HG02571 (cell line): ENCODE data around the gene CCNL2.
A peak's percentile ranks its signal among the peaks of the same experiment; 100 is the strongest.
"Not testable (repeated sequence)": the region's sequence is repeated elsewhere in the genome, so short reads cannot be mapped to it uniquely, and the experiment has no call there.

ENCODE experiments used
- ATAC-seq: cut with Tn5 transposase; IDR thresholded peaks from one replicate; pipeline ENCODE4 v1.9.1; 2021; ENCODE audit warnings: mild to moderate bottlenecking, moderate library complexity; ENCODE audit not compliant: unreplicated experiment

The CCNL2 gene

DNA sequence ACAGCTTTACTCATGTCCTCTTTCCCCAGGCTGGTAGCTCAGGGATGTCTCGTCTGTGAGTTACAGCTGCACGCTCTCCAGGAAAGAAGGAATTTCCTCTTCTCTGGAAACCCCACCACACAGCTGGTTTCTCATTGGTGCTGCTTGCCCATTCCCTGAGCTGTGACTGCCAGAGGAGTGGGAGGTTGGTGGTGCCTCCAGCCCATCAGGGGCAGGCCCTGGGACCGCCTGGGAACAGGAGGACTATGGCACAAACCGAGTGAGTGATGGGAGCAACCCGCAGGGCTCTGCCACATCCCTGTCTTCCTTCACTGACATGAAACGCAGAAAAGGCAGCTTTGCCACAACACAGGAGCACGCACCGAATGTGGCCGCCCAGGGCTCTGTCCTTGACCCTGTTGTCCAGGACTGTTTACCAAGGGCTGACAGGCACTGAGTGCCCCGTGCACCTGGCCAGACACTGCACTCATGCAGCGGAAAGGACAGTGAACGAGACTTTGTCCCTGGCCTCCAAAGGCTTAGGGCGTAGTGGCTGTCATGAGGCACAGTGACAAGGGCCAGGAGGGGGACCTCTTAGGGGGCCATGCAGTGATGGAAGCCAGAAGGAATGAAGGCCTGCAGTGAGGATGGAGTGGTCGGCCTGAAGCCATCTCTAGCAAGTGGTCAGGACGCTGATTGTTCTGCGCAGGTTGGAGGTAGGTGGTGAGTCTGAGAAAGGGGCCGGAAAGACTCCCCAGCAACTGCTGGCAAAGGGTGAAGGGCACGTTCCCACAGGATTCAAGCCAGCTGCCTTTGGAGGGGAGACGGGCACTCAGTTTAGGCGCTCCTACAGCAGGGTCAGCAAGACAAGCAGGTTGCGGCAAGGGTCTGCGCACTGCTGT, 1.7 kb upstream of the CCNL2 start:
- no peak for ATAC-seq

GRCh38 chr1:1399872-1400575, 889 bp upstream of the CCNL2 start:
- peak; percentile 6 for ATAC-seq

DNA sequence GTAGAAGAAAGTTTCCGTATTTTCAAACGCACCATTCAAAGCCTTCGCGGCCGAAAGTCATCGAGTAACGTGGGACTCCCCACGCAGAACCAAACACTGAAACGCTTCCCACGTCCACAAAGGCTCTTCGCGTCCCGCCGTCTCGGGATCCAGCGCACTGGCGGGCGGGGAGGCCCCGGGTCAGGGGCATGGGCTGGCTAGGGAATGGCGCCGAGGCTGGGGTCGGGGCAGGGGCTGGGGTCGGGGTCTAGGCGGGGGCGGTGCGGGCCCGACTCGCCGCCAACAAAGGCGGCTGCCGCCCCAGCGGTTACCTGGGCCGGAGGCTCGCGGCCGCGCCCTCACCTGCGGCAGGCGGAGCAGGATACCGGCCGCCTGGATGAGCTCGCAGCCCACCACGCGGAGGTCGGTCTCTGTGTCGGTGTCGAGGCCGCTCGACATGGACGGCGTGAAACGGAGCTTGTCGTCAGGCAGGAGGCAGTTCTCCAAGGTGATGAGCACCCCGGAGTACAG, 403 bp downstream of the CCNL2 start:
- peak; percentile 3 for ATAC-seq

- no peak for ATAC-seq
Measured at GRCh38 chr1:1397839-1398523, 1.2 kb downstream of the CCNL2 start.

DNA sequence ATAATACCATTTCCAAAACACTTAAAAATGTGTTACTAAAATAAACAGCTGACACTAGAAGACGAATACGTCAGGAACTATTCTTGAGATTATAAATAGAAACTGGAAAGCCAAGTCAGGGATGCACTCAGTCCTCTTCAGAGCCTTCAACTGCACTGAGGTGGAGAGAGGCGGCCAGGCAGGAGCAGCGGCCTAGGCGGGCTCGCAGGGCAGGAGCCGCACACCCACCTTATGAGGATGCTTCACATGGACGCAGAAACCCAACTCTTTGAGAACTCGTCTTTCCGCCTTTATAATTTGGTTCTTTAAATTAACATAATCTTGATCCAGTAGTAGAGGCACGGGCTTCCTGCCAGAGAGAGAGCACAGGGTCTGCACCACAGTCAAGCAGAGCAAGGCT, 4.0 kb downstream of the CCNL2 start:
- ATAC-seq: no peak

DNA sequence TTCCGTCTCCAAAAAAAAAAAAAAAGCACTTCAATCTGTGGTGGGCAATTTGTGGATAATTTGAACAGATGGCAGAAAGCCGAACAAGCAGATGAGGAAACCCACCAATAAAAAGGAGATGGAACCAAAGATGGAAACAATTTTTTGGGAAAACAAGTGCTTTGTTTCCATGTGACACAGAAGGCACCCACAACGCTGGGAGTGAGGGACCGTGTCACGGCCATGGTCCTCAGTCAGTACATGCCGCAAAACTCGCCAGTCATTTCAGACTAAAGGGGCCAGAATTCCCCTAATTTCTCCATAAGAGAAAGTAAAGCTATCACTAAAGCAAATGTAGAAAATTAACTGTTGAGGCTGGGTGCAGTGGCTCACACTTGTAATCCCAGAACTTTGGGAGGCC, 5.0 kb downstream of the CCNL2 start:
- ATAC-seq: no peak

GRCh38 chr1:1393428-1393827, 5.7 kb downstream of the CCNL2 start:
- no peak for ATAC-seq

- ATAC-seq: no peak
Measured at GRCh38 chr1:1393014-1393413, 6.1 kb downstream of the CCNL2 start.

DNA sequence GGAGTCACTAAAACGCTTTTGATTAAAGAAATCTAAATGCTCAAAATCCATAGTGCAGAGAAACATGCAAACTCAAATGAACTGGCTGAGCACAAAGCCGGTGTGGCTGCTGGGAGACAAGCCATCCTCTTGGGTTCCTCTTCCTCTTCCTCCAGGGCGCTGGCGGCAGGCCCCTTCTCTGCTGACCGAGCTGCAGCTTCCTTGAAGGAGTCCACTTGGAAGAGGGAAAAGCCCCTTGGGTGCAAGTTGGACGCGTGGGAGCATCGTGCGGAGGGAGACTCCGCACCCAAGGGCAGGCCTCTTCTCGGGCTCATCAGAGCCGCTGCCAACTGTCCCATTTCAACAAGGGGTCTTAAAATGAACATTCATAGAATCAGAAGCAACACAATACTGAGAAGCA, 7.9 kb downstream of the CCNL2 start:
- ATAC-seq: no peak

DNA sequence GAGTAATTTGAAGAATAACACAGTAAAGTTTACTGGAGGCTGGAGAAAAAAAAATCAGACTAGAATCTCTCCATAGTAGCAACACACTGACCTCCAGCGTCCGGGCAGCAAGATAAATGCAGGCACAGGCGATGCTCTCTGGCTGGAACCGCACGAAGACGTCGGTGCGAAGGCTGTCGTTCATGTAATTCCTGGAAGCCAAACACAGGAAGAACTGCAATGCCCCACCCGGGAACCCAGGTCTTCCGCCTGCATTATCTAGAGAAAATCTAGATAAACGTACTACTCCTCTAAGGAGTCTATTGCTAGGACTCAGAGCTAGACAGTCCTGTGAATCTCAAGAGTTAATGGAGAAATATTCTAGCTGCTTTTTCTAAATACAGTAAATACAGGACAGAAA, 8.5 kb downstream of the CCNL2 start:
- ATAC-seq: no peak

DNA sequence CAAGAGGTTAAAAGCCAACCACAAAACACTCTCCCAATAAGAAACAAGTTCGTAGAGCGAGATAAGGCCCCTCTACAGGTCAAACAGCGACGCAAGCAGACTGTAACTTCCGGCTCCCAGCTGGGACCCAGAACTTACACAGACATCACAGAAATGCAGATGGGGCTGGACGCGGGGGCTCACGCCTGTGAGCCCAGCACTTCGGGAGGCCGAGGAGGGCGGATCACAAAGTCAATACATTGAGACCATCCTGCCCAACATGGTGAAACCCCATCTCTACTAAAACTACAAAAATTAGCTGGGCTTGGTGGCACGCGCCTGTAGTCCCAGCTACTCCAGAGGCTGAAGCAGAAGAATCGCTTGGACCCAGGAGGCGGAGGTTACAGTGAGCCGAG, 11.1 kb downstream of the CCNL2 start:
- no peak for ATAC-seq

DNA sequence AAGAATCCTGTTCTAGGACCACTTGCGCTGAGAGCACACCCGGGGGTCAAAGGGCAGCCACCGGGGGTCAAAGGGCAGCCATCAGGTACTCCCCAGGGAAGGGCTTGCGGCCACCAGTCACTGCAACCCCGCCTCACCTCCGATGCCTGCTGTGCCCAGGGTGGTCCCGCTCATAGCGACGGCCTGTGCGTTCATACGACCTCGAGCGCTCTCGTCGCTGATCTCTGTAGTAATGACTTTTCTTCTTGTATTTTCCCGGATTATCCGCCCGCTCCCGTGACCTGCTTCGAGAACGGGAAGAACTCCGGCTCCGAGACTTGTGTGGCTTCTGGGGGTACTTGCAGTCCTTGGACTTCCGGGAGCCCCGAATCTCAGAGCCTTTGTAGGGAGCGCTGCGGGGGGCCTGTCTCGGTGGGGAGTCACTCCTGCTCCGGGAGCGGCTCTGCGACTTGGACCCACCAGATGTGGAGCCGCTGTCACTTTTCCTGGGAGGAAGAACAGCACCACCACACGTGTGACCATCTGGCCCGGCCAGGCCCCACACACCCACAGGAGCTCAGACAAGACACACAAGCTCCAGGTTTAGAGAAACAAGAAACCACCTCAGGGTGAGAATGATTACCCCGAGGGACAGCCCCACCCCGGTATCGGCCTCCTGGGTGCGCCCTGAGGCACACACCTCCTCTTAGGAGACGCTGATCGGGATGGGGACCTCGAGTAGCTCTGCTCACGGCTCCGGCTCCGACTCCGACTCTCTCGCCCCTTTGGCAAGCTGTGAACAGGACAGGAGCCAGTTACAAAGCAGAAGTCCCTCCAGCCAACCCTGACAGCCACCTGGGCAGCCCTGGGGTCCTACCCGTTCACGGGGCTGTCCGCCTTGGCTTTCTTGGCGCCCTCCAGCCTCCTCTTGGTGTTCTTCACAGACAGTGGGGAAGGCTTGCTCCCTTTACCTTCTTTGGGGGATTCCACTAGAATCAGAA, 11.7 kb downstream of the CCNL2 start:
- ATAC-seq: no peak

DNA sequence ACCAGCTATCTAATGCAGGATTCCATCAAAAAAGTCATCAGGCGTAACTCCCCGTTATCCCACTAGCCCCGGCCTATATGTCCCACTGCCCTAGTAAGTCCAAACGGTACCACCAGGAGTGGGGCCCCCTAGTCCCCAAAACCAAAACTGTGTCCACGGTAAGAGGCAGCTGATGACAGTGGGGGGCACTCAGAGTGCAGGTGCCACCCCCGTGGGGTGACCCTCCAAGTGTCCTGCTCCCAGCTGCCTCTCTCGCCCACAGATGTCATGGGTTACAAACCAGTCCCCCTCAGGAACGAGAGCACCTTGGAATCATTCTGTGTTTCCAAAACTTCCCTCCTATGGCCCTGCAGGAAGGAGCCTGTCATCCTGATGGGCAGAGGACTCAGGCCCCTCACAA, 13.2 kb downstream of the CCNL2 start:
- no peak for ATAC-seq

- ATAC-seq: not testable (repeated sequence)
Measured at GRCh38 chr1:1385339-1385738, 13.8 kb downstream of the CCNL2 start.

- no peak for ATAC-seq
Measured at GRCh38 chr1:1381294-1381693, 17.8 kb downstream of the CCNL2 start.

DNA sequence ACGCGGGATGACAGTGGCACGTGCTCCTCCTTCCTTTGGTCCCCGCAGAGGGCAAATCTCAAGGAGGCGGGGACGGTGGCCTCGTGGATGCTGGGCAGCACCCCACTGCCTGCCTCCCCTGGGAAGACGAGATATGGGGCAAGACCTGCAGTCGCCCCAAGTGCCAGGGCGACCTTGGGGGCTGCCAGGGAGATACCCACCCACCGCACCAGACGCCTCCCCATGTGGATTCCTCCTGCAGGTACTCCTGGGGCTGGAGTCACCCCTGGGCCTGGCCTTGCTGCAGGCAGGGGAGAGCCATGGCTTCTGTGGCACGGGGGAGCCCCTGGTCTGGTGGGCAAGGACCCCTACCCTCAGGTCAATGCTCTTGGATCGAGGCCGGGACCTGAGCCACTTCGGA, 18.3 kb downstream of the CCNL2 start:
- ATAC-seq: no peak

GRCh38 chr1:1377540-1378205, 21.5 kb downstream of the CCNL2 start:
- ATAC-seq: no peak

GRCh38 chr1:1376551-1377226, 22.4 kb downstream of the CCNL2 start:
- ATAC-seq: no peak

- peak; percentile 79 for ATAC-seq
Measured at GRCh38 chr1:1374929-1375662, 24.0 kb downstream of the CCNL2 start, which contains the start of gene AURKAIP1. AURKAIP1 (minus strand) TSS chr1:1375207; CDS start chr1:1374756, 451 bp downstream.
